HG02588 (cell line): ENCODE results near the gene PRM1.
A peak's percentile ranks its signal among the peaks of the same experiment; 100 is the strongest.
"Not testable (repeated sequence)": the region's sequence is repeated elsewhere in the genome, so short reads cannot be mapped to it uniquely, and the experiment has no call there.

Source experiments
- ATAC-seq: cut with Tn5 transposase; IDR thresholded peaks from one replicate; pipeline ENCODE4 v1.9.1; 2021; ENCODE audit warnings: mild to moderate bottlenecking, moderate library complexity; ENCODE audit not compliant: unreplicated experiment

The PRM1 gene

GRCh38 chr16:11314309-11314894 is 33.3 kb upstream of the PRM1 start:
- ATAC-seq, result no peak

DNA sequence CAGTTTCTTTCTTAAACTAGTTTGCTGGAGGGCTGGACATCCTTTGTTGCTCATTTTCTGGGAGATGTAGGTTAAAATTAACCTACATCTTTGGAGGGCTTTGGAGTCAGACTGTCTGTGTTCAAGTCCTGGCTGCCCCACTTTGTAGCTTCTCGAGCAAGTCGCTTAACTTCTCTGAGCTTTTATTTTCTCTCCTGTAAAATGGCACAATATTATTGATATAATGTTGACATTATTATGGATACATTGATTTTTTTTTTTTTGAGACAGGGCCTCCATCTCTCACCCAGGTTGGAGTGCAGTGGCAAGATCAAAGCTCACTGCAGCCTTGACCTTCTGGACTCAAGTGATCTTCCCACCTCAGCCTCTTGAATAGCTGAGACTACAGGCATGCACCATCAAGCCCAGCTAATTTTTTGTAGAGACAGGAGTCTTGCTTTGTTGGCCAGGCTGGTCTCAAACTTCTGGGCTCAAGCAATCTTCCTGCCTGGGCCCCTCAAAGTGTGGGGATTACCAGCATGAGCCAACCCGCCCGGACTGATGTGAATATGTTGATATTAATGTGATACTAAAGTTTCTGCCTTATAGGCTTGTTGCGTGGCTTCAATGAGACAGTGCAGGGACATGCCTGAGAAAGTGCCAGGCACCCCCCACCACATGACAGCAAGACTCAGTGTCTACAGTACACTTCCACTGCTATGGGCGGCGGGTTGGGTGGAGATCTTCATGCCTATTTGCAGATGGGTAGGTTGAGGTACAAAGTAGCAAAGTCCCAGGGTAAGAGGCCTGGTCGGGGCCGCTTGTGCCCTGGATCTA is 32.6 kb upstream of the PRM1 start:
- ATAC-seq, result no peak

- ATAC-seq, result no peak
These were observed 31.8 kb upstream of the PRM1 start for GRCh38 chr16:11312718-11313492.

- peak; percentile 27 for ATAC-seq
These were observed 29.9 kb upstream of the PRM1 start for GRCh38 chr16:11310997-11311561.

GRCh38 chr16:11310634-11310977 is 29.5 kb upstream of the PRM1 start:
- no peak for ATAC-seq

DNA sequence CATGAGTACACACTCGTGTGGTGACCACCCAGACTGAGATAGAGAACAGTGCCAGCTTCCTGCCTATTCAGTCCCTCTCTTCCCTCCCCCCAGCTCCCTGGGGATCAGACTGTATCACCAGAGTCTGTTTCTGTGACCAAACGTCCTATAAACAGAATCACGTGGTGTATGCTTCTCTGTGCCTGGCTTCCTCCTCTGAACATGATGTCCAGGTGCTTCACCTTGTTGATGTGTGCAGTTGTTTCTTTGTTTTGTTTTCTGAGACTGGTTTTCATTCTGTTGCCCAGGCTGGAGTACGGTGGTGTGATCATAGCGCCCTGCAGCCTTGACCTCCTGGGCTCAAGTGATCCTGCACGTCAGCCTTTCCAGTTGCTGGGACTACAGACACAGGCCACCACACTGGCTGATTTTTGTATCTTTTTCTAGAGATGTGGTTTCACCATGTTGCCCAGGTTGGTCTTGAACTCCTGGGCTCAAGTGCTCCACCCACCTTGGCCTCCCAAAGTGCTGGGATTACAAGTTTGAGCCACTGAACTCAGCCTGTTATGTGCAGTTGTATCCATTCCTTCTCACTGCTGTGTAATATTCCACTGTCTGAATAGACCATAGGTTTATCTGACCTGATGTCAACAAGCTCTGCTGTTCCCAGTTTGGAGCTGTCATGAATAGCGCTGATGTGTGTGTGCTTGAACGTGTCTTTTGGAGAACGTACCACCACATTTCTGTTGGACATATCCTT is 28.9 kb upstream of the PRM1 start:
- peak; percentile 44 for ATAC-seq

- ATAC-seq, result no peak
These were observed 27.6 kb upstream of the PRM1 start for GRCh38 chr16:11308493-11309283.

GRCh38 chr16:11307639-11308492 is 26.7 kb upstream of the PRM1 start:
- no peak for ATAC-seq

- ATAC-seq, result no peak
These were observed 26.0 kb upstream of the PRM1 start for GRCh38 chr16:11306997-11307638.

DNA sequence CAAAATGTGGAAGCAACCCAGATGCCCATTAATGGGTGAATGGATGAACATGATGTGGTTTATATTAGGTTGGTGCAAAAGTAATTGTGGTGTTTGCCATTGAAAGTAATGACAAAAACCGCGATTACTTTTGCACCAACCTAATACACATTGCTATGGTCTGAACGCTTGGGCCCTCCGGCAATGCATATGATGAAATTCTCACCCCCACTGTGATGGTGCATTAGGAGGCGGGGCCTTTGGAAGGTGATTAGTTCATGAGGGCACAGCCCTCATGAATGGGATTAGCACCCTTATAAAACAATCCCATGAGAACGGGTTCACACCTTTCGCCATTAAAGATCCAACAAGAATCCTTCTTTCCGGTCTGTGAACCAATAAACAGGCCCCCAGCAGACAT is 25.3 kb upstream of the PRM1 start:
- ATAC-seq, result no peak

DNA sequence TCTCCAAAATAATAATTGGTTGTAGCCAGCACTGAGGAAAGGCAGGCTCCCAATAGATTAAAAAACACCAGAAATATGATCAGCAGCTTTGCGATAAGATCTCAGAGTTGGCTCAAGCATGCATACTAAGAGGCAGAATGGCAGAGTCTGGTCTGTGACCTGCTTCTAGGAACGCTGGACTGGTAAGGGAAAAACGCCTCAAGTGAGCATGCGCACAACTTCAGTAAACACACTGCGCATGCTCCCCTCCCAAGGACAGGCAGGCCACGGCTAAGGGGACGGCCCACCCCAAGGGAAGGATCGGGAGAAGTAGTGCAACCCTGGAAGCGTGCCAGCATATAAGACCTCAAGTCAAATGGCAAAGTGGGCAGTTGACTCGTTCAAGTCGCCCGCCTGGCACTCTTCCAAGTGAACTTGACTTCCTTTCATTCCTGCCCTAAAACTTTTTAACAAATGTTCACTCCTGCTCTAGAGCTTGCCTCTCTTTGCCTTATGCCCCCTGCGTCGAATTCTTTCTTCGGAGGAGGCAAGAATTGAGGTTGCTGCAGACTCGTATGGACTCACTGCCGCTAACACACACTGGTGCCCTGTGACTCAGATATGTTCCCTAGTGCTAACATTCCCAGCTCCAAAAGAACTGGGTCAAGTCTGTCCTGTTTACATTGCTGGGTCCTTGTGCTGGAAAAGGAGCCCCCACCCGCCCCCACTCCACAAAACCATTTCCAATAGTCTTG is 22.4 kb upstream of the PRM1 start:
- no peak for ATAC-seq

DNA sequence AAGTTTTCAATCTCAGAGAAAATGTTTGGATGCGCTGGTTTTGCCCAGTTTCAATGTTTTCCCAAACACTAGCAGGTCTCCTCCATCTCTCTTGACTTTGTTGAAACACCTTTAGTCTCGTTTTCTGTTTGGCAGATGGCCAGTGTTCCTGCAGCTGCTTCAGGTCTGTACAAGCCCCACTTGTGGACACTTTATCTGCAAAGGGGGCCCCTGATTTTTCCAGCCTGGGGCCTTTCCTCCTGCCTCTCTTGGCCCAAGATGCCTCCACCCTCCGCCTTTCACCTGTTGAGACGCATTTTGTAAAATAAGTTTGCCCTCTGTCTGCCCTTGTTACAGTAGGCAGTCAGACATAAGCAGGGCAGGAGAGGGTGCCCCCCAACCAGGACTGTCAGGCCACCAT is 21.8 kb upstream of the PRM1 start:
- no peak for ATAC-seq

- no peak for ATAC-seq
These were observed 20.7 kb upstream of the PRM1 start for GRCh38 chr16:11301645-11302501.

DNA sequence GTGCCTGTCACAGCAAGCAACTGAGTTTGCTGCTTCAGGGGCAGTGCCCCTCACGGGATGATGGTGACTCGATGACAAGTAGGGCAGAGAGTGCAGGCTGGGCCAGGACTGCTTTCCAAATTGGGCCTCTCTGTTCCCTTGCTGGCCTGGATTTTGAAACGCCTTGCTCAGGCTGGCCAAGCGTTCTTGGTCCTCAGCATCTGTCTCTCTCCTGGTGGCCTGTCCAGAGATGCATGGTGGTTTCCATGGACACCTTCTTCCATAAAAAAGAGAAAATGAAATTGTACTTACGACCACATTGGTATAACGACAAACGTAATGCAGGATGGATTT is 19.4 kb upstream of the PRM1 start:
- ATAC-seq, result no peak

DNA sequence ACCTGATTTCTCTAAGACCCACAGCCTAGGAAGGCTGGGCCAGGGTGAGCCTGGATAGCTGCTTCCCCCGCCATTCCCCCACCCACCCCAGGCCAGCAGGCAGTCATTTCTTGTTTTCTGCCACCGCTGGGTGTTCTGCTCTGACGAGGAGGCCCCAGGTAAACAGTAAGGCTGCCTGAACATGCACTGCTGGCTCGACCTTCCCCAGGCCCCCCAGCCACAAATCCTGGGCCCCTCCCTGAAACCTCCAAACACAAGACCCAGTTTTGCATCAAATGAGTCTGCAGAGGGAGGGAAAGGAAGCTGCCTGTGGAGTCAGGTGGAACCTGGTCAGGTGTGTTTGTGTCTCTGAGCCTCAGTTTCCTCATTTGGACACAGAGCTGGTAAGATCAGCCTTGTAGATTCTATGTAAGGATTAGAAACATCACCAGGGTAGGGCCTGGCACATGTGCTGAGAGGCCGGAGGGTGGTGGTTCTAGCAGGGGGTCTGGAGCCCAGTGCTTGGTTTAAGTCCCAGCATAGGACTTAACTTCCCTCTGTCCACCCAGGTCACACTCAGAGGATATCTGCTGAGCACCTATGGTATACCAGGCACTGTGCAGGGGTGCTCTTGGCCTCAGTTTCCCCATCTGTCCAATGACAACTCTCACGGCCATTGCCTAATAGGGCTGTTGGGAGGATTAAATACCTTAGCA is 18.9 kb upstream of the PRM1 start:
- no peak for ATAC-seq

GRCh38 chr16:11298950-11299547 is 17.9 kb upstream of the PRM1 start:
- not testable (repeated sequence) for ATAC-seq
